Cortex of kidney (tissue), 1 donor: Measurements from ENCODE around the gene VDAC1.

Experiments
- DNase-seq: peaks from one replicate; lab custom pipeline; 2025; lab: John Stamatoyannopoulos, UW

The VDAC1 gene

DNA sequence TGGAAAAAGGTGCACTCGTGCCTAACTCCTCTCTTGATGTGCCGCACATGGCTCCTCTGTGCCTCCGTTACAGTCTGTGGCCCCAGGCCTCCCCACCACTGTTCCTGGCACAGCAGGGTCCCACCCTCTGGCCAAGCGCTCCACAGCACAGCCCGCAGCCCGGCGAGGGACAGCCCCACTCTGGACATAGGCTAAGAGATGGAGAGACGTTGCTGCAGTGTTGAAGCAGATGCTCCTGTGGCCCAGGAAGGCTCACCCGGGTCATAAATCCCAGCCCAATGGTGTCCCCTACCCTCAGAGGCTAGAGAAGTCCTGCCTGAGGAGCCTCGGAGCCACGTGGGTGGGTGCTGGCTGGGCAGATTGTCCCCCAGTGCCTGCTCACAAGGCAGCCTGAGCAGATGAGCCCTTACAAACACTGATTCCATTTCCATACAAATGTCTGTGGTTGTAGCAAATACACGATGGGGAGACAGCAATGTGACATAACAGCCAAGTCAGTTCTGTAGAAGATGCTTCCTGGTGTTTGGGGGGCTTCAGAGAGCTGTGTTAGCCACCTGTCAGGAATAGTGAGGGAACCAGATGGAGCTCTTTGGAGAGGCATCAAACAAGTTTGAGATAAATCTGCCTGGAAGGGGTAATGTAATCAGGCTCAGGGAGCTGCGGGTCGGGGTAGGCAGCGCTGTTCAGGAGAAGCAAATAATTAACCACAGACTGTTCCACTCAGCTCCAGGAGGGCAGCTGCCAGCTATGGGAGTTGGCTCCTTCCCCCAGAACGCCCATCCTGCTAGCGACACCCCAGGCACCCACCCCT is 78.1 kb downstream of the VDAC1 start:
- no peak for DNase-seq

DNA sequence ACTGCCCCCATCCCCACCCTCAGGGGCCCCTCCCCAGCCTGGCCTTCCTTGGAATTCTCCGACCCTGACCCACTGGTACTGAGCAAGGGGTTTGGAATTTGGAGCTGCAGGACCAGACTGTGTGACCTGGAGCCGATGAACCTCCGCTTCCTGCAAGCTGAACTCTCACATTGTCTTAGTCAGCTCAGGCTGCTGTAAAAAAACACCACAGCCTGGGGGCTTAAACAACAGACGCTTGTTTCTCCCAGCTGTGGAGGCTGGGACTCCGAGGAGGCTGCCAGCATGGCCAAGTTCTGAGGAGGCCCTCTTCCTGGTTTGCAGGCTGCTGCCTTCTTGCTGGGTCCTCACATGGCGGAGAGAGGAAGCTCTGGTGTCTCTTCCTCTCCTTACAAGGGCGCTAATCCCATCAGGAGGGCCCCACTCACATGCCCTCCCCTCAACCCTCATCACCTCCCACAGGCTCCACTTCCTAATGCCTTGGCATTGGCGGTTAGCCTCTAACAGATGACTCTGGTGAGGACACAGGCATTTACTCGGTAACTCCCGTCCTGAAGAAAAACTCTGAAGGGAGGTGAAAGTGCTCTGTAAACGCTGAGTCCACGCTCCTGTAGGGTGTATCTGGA is 78.8 kb downstream of the VDAC1 start:
- no peak for DNase-seq

DNA sequence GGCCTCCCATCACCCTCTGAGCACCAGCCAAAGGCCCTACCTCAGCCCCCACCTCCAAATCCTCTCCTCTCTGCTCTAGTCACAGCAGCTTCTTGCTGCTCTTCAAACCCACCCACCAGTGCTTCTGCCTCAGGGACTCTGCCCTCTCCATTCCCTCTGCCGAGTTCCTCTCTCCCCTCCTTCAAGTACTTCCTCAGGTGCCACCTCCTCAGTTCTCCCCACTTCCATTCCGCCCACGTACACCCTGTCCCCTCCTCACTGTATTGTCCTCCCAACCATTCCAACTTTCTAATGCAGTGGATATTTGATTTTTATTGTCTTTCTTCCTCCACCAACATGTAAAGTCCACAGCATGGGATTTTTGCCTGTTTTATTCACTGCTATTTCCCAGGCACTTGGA is 79.5 kb downstream of the VDAC1 start:
- DNase-seq: no peak

DNA sequence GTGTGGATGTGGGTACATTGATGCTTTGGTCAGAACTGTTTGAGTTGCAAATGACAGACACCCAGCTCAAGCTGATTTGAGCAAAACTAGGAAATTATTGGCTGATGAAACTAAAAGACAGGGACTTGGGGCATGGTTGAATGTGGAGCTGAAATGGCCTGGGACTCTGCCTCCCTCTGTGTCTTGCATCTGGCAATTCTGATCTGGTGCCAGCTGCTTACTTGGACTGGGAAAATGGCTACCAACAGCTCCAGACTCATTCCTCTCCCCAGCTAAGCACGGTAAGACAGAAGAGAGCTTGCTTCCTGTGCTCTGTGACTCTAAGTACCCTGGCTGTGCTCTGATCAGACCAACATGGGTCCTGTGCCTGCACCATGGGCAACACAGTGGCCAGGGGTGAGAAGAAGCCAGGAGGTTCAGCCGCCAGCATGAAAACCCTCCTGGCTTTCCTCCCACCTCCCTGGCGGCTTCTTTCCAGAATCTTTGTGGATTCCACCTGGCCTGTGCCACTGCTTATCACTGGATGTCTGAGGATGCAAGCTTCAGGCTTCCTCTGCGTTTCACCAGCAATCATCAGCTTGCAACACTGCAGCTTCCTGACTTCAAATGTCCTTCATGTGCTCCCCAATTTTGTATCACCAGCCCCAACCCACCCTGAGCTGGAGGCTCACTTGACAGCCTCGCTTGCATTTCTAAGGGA is 80.4 kb downstream of the VDAC1 start:
- no peak for DNase-seq

DNA sequence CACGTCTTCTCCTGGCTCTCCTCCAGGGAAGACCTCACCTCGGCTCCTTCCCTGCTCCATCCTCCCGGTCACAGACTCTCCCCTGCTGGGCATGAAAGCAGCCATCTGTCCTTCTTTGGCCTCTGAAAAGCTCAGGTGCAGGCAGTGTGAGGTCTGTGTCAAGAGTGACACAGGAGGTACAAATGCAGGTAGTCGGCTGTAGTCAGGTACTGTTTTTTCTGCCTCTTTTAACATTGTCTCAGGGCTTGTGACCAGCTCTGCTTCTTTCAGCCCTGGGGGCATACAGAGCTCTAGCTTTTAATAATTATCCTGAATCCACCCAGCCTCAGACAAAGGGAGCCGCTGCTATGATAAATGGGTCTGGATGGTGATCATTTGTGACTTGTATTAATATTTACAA is 82.8 kb downstream of the VDAC1 start:
- DNase-seq: no peak
